GM12874 (cell line): ENCODE results near the gene PDE11A.
A peak's percentile ranks its signal among the peaks of the same experiment; 100 is the strongest.

Experiments used
- TF ChIP-seq, protein P1 (sequence below): IDR thresholded peaks from 2 replicates; pipeline ENCODE4 v1.5.1; 2011; ENCODE audit warnings: low read depth, mild to moderate bottlenecking, control low read depth, low read length, moderate library complexity; ENCODE audit not compliant: insufficient read depth

PDE11A gene

GRCh38 chr2:177998996-177999395, 73.6 kb downstream of the PDE11A start:
- TF ChIP-seq, protein P1, sequence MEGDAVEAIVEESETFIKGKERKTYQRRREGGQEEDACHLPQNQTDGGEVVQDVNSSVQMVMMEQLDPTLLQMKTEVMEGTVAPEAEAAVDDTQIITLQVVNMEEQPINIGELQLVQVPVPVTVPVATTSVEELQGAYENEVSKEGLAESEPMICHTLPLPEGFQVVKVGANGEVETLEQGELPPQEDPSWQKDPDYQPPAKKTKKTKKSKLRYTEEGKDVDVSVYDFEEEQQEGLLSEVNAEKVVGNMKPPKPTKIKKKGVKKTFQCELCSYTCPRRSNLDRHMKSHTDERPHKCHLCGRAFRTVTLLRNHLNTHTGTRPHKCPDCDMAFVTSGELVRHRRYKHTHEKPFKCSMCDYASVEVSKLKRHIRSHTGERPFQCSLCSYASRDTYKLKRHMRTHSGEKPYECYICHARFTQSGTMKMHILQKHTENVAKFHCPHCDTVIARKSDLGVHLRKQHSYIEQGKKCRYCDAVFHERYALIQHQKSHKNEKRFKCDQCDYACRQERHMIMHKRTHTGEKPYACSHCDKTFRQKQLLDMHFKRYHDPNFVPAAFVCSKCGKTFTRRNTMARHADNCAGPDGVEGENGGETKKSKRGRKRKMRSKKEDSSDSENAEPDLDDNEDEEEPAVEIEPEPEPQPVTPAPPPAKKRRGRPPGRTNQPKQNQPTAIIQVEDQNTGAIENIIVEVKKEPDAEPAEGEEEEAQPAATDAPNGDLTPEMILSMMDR = no peak

- TF ChIP-seq, protein P1 = no peak
These were observed 74.6 kb downstream of the PDE11A start for GRCh38 chr2:177998006-177998405.

- TF ChIP-seq, protein P1 = no peak
These were observed 79.6 kb downstream of the PDE11A start for GRCh38 chr2:177992992-177993391.

- TF ChIP-seq, protein P1 = no peak
These were observed 83.3 kb downstream of the PDE11A start for GRCh38 chr2:177989029-177989885.

DNA sequence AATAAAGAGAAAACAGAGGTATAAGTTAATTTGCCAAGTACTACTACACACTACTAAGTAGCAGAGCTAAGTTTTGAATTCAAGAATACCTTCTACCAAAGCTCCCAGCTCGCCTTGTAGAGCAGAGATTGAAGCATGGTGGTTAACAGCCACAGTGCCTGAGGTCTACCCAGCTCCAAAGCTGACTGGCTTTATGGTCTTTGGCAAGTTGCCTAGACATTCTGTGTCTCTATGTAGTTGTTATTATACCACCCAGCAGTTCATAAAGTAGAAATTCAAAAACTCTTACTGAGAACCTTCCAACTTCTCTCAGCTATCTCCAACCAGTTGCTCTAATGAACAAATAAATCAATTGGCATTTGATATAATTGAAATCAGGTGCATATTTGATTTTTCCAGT, 87.8 kb downstream of the PDE11A start:
- TF ChIP-seq, protein P1 = no peak

GRCh38 chr2:177983183-177983788, 89.3 kb downstream of the PDE11A start:
- TF ChIP-seq, protein P1 = peak; percentile 67

- TF ChIP-seq, protein P1 = no peak
These were observed 99.8 kb downstream of the PDE11A start for GRCh38 chr2:177972782-177973181.
